Measurements from ENCODE around the gene FOXN3.

DNA sequence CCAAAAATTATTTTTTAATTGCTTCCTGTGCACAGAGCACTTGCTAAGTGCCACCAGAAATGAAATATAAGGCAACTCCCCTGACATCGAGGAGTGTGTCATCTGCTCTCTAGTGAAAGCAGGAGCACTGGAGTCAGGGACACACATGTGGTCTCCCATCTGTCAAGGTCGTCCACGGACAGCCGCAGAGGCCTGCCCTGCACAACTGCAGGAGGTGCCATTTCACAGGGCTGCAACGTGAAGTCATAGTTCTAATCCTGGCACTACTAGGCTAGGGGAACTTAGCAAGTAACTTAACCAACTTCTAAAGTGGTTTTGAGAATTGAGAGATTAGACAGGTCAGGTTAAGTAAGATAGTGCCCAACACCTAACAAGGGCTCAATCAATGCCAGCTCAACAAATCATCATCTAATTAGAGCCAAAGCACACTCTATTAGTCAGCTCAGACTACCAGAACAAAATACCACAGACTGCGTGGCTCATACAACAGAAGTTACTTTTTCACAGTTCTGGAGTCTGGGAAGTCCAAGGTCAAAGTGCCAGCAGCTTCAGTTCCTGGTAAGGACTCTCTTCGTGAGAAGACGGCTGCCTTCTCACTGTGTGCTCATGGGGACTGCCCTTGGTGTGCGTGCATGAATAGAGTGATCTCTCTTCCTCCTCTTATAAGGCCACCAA, 30.7 kb downstream of the FOXN3 start:
- TF ChIP-seq, protein P1, sequence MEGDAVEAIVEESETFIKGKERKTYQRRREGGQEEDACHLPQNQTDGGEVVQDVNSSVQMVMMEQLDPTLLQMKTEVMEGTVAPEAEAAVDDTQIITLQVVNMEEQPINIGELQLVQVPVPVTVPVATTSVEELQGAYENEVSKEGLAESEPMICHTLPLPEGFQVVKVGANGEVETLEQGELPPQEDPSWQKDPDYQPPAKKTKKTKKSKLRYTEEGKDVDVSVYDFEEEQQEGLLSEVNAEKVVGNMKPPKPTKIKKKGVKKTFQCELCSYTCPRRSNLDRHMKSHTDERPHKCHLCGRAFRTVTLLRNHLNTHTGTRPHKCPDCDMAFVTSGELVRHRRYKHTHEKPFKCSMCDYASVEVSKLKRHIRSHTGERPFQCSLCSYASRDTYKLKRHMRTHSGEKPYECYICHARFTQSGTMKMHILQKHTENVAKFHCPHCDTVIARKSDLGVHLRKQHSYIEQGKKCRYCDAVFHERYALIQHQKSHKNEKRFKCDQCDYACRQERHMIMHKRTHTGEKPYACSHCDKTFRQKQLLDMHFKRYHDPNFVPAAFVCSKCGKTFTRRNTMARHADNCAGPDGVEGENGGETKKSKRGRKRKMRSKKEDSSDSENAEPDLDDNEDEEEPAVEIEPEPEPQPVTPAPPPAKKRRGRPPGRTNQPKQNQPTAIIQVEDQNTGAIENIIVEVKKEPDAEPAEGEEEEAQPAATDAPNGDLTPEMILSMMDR (conservative IDR thresholded peaks at IDR 0.05 in 1 of 2, IDR thresholded peaks at IDR 0.05 in 1 of 2; ENCODE audit: low read depth in 1 of 2, low read length in 2 of 2) = no peak
- no peak for TF ChIP-seq EZH2 (IDR thresholded peaks at IDR 0.05; ENCODE audit: low read length, missing control alignments)
